ENCODE data around the gene CDH7.

The CDH7 gene

DNA sequence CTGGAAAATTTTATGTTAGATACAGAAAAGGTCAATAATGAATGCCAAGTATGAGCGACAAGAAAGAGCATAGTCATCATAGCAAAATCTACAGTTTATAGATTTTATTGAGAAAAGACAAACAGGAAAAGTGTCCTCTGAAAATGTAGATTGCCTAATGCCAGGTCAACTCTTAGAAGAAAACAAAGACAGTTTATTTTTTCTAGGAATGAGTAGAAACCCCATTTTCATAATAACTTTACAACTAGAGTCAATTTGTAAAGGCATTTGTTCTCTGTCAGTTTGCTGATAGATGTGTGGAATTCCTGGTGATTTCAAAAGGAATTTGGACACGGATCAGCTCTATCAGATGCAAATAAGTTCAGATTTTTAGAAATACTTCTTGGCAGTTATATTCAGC, 16.6 kb downstream of the CDH7 start:
- no peaks in the 10 kb centered on the region for H3K36me3 ChIP-seq
- H3K9me3 ChIP-seq, result no peaks in the 10 kb centered on the region
- H4K20me1 ChIP-seq, result no peaks in the 10 kb centered on the region
- H3K27ac ChIP-seq, result no peak overlapping the region
- no peaks in the 10 kb centered on the region for H3K27me3 ChIP-seq
- H3K9ac ChIP-seq, result no peak overlapping the region
- TF ChIP-seq Cebpa-rat (IDR thresholded peaks at IDR 0.05), result no peak
- no peak overlapping the region for H3K4me3 ChIP-seq
- no peaks in the 10 kb centered on the region for H3K4me1 ChIP-seq
- H3K4me2 ChIP-seq, result no peak overlapping the region

GRCh38 chr18:65768120-65768778, 17.4 kb downstream of the CDH7 start:
- Histone ChIP-seq H3K9ac (no peak overlapping the region), H3K36me3 (no peaks in the 10 kb centered on the region), H3K4me2 (no peak overlapping the region), H3K4me1 (no peaks in the 10 kb centered on the region), H3K27ac (no peak overlapping the region), H3K9me3 (no peaks in the 10 kb centered on the region), H3K4me3 (no peak overlapping the region), H3K27me3 (no peaks in the 10 kb centered on the region), H4K20me1 (no peaks in the 10 kb centered on the region)
- TF ChIP-seq Cebpa-rat (IDR thresholded peaks at IDR 0.05), result no peak

- Histone ChIP-seq H3K4me3 (no peak overlapping the region), H3K27ac (no peak overlapping the region), H3K4me1 (no peaks in the 10 kb centered on the region), H3K27me3 (no peaks in the 10 kb centered on the region), H4K20me1 (no peaks in the 10 kb centered on the region), H3K9ac (no peak overlapping the region), H3K36me3 (no peaks in the 10 kb centered on the region), H3K9me3 (no peaks in the 10 kb centered on the region), H3K4me2 (no peak overlapping the region)
- TF ChIP-seq Cebpa-rat (IDR thresholded peaks at IDR 0.05), result no peak
Measured at GRCh38 chr18:65769652-65770051, 18.8 kb downstream of the CDH7 start.

- no peak overlapping the region for H3K4me3 ChIP-seq
- no peak for TF ChIP-seq Cebpa-rat (IDR thresholded peaks at IDR 0.05)
Measured at GRCh38 chr18:65786474-65786873, 35.7 kb downstream of the CDH7 start.

DNA sequence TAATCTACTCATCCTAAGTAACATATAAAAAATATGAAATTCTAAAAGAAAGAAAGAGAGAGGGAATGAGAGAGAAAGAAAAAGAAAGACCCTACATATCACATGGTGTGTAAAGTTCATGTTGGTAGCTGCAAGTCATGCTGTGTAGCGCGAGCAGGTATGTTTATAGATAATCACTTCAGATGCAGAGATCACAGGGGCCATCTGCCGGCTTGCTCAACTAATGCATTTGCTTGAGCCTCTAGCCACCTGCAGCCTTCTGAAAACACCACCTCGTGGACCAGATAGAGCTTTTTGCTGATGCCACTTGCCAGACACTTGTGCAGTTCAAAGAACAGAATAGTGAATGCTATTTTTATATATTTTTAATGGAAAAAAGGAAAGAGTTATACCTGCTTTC, 37.6 kb downstream of the CDH7 start:
- no peak overlapping the region for H3K9ac ChIP-seq
- no peak overlapping the region for H3K4me3 ChIP-seq
- H3K4me2 ChIP-seq, result no peak overlapping the region

More at GRCh38 chr18:65786474-65786873, 35.7 kb downstream of the CDH7 start:
- no peak overlapping the region for H3K9ac ChIP-seq
- H4K20me1 ChIP-seq, result no peaks in the 10 kb centered on the region
- H3K4me1 ChIP-seq, result no peaks in the 10 kb centered on the region
- no peak overlapping the region for H3K4me2 ChIP-seq
- no peaks in the 10 kb centered on the region for H3K9me3 ChIP-seq
- no peaks in the 10 kb centered on the region for H3K27me3 ChIP-seq
- no peak overlapping the region for H3K27ac ChIP-seq
- no peaks in the 10 kb centered on the region for H3K36me3 ChIP-seq

DNA sequence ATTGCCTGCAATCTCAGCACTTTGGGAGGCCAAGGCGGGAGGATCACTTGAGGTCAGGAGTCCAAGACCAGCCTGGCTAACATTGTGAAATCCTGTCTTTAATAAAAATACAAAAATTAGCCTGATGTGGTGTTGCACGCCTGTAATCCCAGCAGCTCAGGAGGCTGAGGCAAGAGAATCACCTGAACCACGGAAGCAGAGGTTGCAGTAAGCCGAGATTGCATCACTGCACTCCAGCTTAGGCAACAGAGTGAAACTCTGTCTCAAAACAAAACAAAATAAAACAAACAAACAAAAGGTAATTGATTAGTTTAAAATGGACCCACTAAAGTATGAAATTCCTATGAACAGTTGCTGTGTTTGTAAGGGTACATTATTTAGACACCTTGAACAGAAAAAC, 39.8 kb downstream of the CDH7 start:
- Histone ChIP-seq H3K36me3 (no peaks in the 10 kb centered on the region), H3K27me3 (no peaks in the 10 kb centered on the region), H3K4me3 (no peak overlapping the region), H3K4me1 (no peaks in the 10 kb centered on the region), H4K20me1 (no peaks in the 10 kb centered on the region), H3K4me2 (no peak overlapping the region), H3K9ac (no peak overlapping the region), H3K9me3 (no peaks in the 10 kb centered on the region), H3K27ac (no peak overlapping the region)
- no peak for TF ChIP-seq Cebpa-rat (IDR thresholded peaks at IDR 0.05)

More for the DNA sequence above, 37.6 kb downstream of the CDH7 start:
- no peak for TF ChIP-seq Cebpa-rat (IDR thresholded peaks at IDR 0.05)
- no peaks in the 10 kb centered on the region for H3K27me3 ChIP-seq
- H3K9me3 ChIP-seq, result no peaks in the 10 kb centered on the region
- no peak overlapping the region for H3K27ac ChIP-seq
- no peaks in the 10 kb centered on the region for H3K4me1 ChIP-seq
- H4K20me1 ChIP-seq, result no peaks in the 10 kb centered on the region
- no peaks in the 10 kb centered on the region for H3K36me3 ChIP-seq

- Histone ChIP-seq H3K4me2 (no peak overlapping the region), H3K36me3 (no peaks in the 10 kb centered on the region), H4K20me1 (no peaks in the 10 kb centered on the region), H3K27me3 (no peaks in the 10 kb centered on the region), H3K9me3 (no peaks in the 10 kb centered on the region), H3K27ac (no peak overlapping the region), H3K4me3 (no peak overlapping the region), H3K9ac (no peak overlapping the region), H3K4me1 (no peaks in the 10 kb centered on the region)
- TF ChIP-seq Cebpa-rat (IDR thresholded peaks at IDR 0.05), result no peak
Measured at GRCh38 chr18:65791719-65792118, 40.9 kb downstream of the CDH7 start.

GRCh38 chr18:65792456-65793074, 41.8 kb downstream of the CDH7 start:
- Histone ChIP-seq H3K4me1 (no peaks in the 10 kb centered on the region), H3K27ac (no peak overlapping the region), H3K27me3 (no peaks in the 10 kb centered on the region), H3K4me2 (no peak overlapping the region), H4K20me1 (no peaks in the 10 kb centered on the region), H3K9ac (no peak overlapping the region), H3K9me3 (no peaks in the 10 kb centered on the region), H3K36me3 (no peaks in the 10 kb centered on the region), H3K4me3 (no peak overlapping the region)
- TF ChIP-seq Cebpa-rat (IDR thresholded peaks at IDR 0.05), result no peak

GRCh38 chr18:65808759-65809158, 57.9 kb downstream of the CDH7 start:
- Histone ChIP-seq H4K20me1 (no peaks in the 10 kb centered on the region), H3K9me3 (no peaks in the 10 kb centered on the region), H3K4me1 (no peaks in the 10 kb centered on the region), H3K9ac (no peak overlapping the region), H3K27ac (no peak overlapping the region), H3K36me3 (no peaks in the 10 kb centered on the region), H3K4me2 (no peak overlapping the region), H3K4me3 (no peak overlapping the region), H3K27me3 (no peaks in the 10 kb centered on the region)
- no peak for TF ChIP-seq Cebpa-rat (IDR thresholded peaks at IDR 0.05)

DNA sequence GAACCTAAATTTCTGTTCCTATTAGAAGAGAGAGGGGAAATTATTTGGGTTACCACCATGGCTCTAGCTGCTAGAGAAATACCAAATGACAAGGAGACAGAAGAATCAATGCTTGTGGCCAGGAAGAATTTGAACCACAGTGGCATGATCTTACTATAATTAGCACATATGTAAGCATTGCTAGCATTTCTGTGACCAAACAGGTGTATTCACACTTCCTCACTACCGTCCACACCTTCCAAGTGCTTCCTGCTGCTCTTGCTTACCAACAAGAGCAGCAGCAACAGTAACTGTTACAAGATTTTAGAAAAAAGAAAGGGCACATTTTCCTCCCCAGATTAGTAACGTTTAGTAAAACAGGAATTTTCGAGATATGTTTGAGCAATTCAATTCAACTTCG, 60.5 kb downstream of the CDH7 start:
- Histone ChIP-seq H3K27me3 (no peaks in the 10 kb centered on the region), H3K27ac (no peak overlapping the region), H4K20me1 (no peaks in the 10 kb centered on the region), H3K4me1 (no peaks in the 10 kb centered on the region), H3K4me3 (no peak overlapping the region), H3K9ac (no peak overlapping the region), H3K4me2 (no peak overlapping the region), H3K9me3 (no peaks in the 10 kb centered on the region), H3K36me3 (no peaks in the 10 kb centered on the region)
- TF ChIP-seq Cebpa-rat (IDR thresholded peaks at IDR 0.05), result no peak

Data from BLaER1 (cell line).